Lower lobe of right lung (tissue), 2 donors: ENCODE data around the gene CT47A7. TPM values are rescaled to one million over a fixed set of nuclear protein-coding genes. Genes with fewer than 3 reads are reported as not detected.
"Not testable (repeated sequence)": the region's sequence is repeated elsewhere in the genome, so short reads cannot be mapped to it uniquely, and the experiment has no call there.

Experiments used
- ATAC-seq, 2 donors: fragments of 200-7000 bp; cut with Tn5 transposase; one replicate each; pipeline ENCODE4 v1.9.1; 2020 to 2022; ENCODE audit warnings: mild to moderate bottlenecking in 2 of 2, moderate library complexity in 2 of 2
- DNase-seq: peaks from one replicate; pipeline ENCODE4 v3.0.0-alpha.2; 2020
- H3K27ac ChIP-seq: fragments of 200-600 bp; one replicate; pipeline ENCODE4 v1.8.0; 2022
- H3K27me3 ChIP-seq: fragments of 200-600 bp; one replicate; pipeline ENCODE4 v1.8.0; 2022; ENCODE audit warnings: low read depth
- H3K36me3 ChIP-seq: fragments of 200-600 bp; one replicate; pipeline ENCODE4 v1.8.0; 2022; ENCODE audit warnings: mild to moderate bottlenecking
- H3K4me1 ChIP-seq: fragments of 200-600 bp; one replicate; pipeline ENCODE4 v1.8.0; 2022
- H3K4me3 ChIP-seq: fragments of 200-600 bp; one replicate; pipeline ENCODE4 v1.8.0; 2022; ENCODE audit warnings: mild to moderate bottlenecking
- H3K9me3 ChIP-seq: fragments of 200-600 bp; one replicate; pipeline ENCODE4 v1.8.0; 2022
- intact Hi-C: fragments of 100-400 bp; cut with DNase I; formaldehyde crosslinking; loops from one replicate; pipeline ENCODE4 v1.11.0; 2022
- long read RNA-seq: library from polyadenylated mRNA; unstranded; transcript quantifications from one replicate; pipeline ENCODE4 v2.0.0, GENCODE V29; 2021
- total RNA-seq: library from RNA; stranded (reverse); fragmentation: NEBNext Ultra II Directional; extraction: Animal tissue kit (Norgen Biotek cat#: 25700); gene quantifications from one replicate; pipeline ENCODE4 v1.2.1, GENCODE V29; 2021
- TF ChIP-seq, protein P1 (sequence below): fragments of 200-600 bp; IDR thresholded peaks from one replicate; pipeline ENCODE4 v1.8.0; 2022; ENCODE audit warnings: antibody characterized with exemption, mild to moderate bottlenecking
- donor health status: DM: no; HTN: yes; CAD: no; lungs with severe emphysema.

The CT47A7 gene
- not detected for total RNA-seq
- long read RNA-seq = 0 reads

DNA sequence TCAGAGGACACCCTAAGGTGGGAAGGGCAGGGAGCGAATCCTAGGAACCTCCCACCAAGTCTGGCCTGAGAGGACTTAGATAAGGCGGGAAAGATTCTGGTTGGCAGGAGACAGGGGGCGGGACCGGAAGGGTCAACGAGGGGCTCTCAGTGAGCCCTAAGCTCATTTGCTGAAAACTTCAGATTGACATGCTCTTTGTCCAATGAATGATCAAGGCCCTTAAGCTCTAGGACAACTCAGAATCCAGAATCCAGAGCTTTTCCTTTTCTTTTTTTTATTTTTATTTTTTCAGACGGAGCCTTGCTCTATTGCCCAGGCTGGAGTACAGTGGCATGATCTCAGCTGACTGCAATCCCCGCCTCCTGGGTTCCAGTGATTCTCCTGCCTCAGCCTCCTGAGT is at the start of gene CT47A7:
Gene CT47A7, minus strand, starts transcription at position 101 of the 400 bp plus-strand sequence. CDS start 255 bp downstream, outside the sequence.
- intact Hi-C loops, H3K9me3 ChIP-seq, H3K36me3 ChIP-seq, H3K27me3 ChIP-seq, H3K4me3 ChIP-seq, ATAC-seq, DNase-seq, H3K4me1 ChIP-seq, H3K27ac ChIP-seq: not testable (repeated sequence)

DNA sequence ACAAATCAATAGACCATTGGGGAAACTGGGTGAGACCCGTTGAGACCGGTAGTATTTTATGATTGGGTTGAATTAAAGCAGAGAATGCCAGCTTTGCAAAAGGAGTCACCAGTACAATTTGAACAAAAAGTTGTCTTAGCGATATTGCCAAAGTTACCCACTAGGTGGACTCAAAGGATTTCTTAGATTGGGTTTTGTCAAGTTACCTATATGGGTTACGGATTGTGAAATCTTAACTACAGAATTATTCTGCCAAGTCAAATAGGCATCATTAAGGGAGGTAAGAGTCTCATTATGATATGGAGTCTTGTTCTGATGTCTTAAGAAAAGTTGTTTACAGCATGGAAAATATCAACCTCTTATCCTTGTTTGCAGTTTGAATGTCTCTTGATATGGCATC is 44.2 kb upstream of the CT47A7 start:
- DNase-seq (no peak), ATAC-seq (no peak)
- intact Hi-C loops = no loop called here
- Histone ChIP-seq H3K4me1 (no peaks in the 10 kb centered on the region), H3K36me3 (no peaks in the 10 kb centered on the region), H3K27me3 (no peaks in the 10 kb centered on the region), H3K9me3 (no peaks in the 10 kb centered on the region), H3K4me3 (no peak overlapping the region), H3K27ac (no peak overlapping the region)
- TF ChIP-seq, protein P1, sequence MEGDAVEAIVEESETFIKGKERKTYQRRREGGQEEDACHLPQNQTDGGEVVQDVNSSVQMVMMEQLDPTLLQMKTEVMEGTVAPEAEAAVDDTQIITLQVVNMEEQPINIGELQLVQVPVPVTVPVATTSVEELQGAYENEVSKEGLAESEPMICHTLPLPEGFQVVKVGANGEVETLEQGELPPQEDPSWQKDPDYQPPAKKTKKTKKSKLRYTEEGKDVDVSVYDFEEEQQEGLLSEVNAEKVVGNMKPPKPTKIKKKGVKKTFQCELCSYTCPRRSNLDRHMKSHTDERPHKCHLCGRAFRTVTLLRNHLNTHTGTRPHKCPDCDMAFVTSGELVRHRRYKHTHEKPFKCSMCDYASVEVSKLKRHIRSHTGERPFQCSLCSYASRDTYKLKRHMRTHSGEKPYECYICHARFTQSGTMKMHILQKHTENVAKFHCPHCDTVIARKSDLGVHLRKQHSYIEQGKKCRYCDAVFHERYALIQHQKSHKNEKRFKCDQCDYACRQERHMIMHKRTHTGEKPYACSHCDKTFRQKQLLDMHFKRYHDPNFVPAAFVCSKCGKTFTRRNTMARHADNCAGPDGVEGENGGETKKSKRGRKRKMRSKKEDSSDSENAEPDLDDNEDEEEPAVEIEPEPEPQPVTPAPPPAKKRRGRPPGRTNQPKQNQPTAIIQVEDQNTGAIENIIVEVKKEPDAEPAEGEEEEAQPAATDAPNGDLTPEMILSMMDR = no peak

DNA sequence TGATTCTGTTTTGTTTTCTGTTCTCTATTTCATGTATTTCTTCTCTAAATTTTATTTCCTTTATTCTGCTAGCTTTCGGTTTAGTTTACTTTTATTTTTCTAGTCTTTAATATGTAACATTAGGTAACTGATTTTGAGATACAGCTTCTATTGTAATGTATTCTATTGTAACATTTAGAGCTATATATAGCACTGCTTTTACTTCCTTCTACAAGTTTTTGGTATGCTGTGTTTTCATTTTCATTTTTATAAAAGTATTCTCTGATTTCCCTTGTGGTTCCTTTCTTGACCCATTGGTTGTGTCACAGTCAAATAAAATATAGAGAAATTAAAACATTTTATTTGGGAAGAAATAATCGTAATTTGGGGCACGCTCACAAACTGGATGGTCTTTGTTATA is 43.0 kb upstream of the CT47A7 start:
- ATAC-seq = no peak
- TF ChIP-seq, protein P1 = no peak
- no peak for DNase-seq
- H3K36me3 ChIP-seq = no peaks in the 10 kb centered on the region
- H3K27ac ChIP-seq = no peak overlapping the region
- H3K4me3 ChIP-seq = no peak overlapping the region
- H3K9me3 ChIP-seq = no peaks in the 10 kb centered on the region
- intact Hi-C loops = no loop called here
- no peaks in the 10 kb centered on the region for H3K4me1 ChIP-seq
- H3K27me3 ChIP-seq = no peaks in the 10 kb centered on the region

DNA sequence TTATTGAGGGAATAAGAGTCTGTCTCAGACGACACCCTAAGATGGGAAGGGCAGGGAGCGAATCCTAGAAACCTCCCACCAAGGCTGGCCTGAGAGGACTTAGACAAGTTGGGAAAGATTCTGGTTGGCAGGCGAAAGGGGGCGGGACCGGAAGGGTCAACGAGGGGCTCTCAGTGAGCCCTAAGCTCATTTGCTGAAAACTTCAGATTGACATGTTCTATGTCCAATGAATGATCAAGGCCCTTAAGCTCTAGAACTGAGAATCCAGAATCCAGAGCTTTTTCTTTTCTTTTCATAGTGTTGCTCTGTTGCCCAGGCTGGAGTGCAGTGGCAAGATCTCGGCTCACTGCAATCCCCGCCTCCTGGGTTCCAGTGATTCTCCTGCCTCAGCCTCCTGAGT is 29.3 kb upstream of the CT47A7 start, which contains the start of gene CT47A1:
Gene CT47A1, minus strand, starts transcription at position 101 of the 400 bp plus-strand sequence. CDS start 231 bp downstream, outside the sequence.
- intact Hi-C loops, H3K36me3 ChIP-seq, ATAC-seq, H3K9me3 ChIP-seq, H3K27ac ChIP-seq, H3K4me3 ChIP-seq, DNase-seq, H3K4me1 ChIP-seq, H3K27me3 ChIP-seq: not testable (repeated sequence)

Other genes with a start within 250 kb of the CT47A7 start
- gene CT47B1, start 80.7 kb downstream of the CT47A7 start, total RNA-seq = not detected
- gene CT47A11, start 19.4 kb downstream of the CT47A7 start, total RNA-seq = not detected
- not detected for gene CT47A10, start 14.6 kb downstream of the CT47A7 start, total RNA-seq
- gene CT47A9, start 9.7 kb downstream of the CT47A7 start, total RNA-seq = not detected
- not detected for gene CT47A8, start 4.9 kb downstream of the CT47A7 start, total RNA-seq
- gene CT47A6, start 4.9 kb upstream of the CT47A7 start, total RNA-seq = not detected
- not detected for gene CT47A5, start 9.7 kb upstream of the CT47A7 start, total RNA-seq
- gene CT47A4, start 14.6 kb upstream of the CT47A7 start, total RNA-seq = not detected
- gene CT47A3, start 19.5 kb upstream of the CT47A7 start, total RNA-seq = not detected
- not detected for gene CT47A2, start 24.3 kb upstream of the CT47A7 start, total RNA-seq
- not detected for gene CT47A1, start 29.2 kb upstream of the CT47A7 start, total RNA-seq
- 1.4 TPM for gene GLUD2, start 91.0 kb upstream of the CT47A7 start, total RNA-seq